OCI-LY1 (cell line): Measurements from ENCODE around the gene ZNF438.

Source experiments
- H2AFZ ChIP-seq: fragments of 200-600 bp; sonication (generic), shearing (Covaris generic); 2 replicates; pipeline ENCODE4 v1.6.0; 2014; ENCODE audit warnings: antibody characterized with exemption, mild to moderate bottlenecking, low read length
- H3F3A ChIP-seq: fragments of 200-600 bp; sonication (generic), shearing (Covaris generic); 2 replicates; pipeline ENCODE4 v1.6.0; 2014; ENCODE audit warnings: mild to moderate bottlenecking, antibody characterized with exemption, low read length, moderate library complexity; ENCODE audit not compliant: insufficient read depth
- H3K27ac ChIP-seq: fragments of 200-600 bp; sonication (generic); 2 replicates; pipeline ENCODE4 v1.5.1; 2014; ENCODE audit warnings: low read length, mixed run types, mild to moderate bottlenecking, low read depth; ENCODE audit not compliant: poor library complexity, severe bottlenecking
- H3K27me3 ChIP-seq: fragments of 200-600 bp; sonication (generic); 2 replicates; pipeline ENCODE4 v1.6.0; 2014; ENCODE audit warnings: antibody characterized with exemption, mild to moderate bottlenecking, low read length, moderate library complexity; ENCODE audit not compliant: insufficient read depth
- H3K36me3 ChIP-seq: fragments of 200-600 bp; sonication (generic); 2 replicates; pipeline ENCODE4 v1.6.1; 2014; ENCODE audit warnings: mild to moderate bottlenecking, antibody characterized with exemption, low read length, moderate library complexity, mixed read lengths; ENCODE audit not compliant: insufficient read depth
- H3K4me1 ChIP-seq: fragments of 200-600 bp; sonication (generic); 2 replicates; pipeline ENCODE4 v1.5.1; 2014; ENCODE audit warnings: mild to moderate bottlenecking, low read length, moderate library complexity; ENCODE audit not compliant: insufficient read depth, severe bottlenecking
- H3K4me2 ChIP-seq: fragments of 200-600 bp; sonication (generic), shearing (Covaris generic); 2 replicates; pipeline ENCODE4 v1.6.1; 2014; ENCODE audit warnings: low read length
- H3K4me3 ChIP-seq: fragments of 200-600 bp; sonication (generic); 2 replicates; pipeline ENCODE4 v1.5.1; 2014; ENCODE audit warnings: low read length, low read depth, mild to moderate bottlenecking, mixed read lengths; ENCODE audit not compliant: poor library complexity, severe bottlenecking
- H3K79me2 ChIP-seq: fragments of 200-600 bp; shearing (Covaris generic); 2 replicates; pipeline ENCODE4 v1.6.1; 2016; ENCODE audit warnings: mixed run types, low read length, mixed read lengths; ENCODE audit not compliant: insufficient read depth
- H3K9ac ChIP-seq: fragments of 200-600 bp; sonication (generic), shearing (Covaris generic); 2 replicates; pipeline ENCODE4 v1.6.1; 2014; ENCODE audit warnings: mild to moderate bottlenecking, low read length, mixed read lengths
- H3K9me2 ChIP-seq: fragments of 200-600 bp; sonication (generic), shearing (Covaris generic); 2 replicates; pipeline ENCODE4 v1.6.1; 2014; ENCODE audit warnings: low read depth, mild to moderate bottlenecking, low read length, mixed read lengths
- H3K9me3 ChIP-seq: fragments of 200-600 bp; shearing (Covaris generic); 2 replicates; pipeline ENCODE4 v1.6.1; 2014; ENCODE audit warnings: low read length, mixed read lengths
- H4K20me1 ChIP-seq: fragments of 200-600 bp; sonication (generic), shearing (Covaris generic); 2 replicates; pipeline ENCODE4 v1.6.0; 2016; ENCODE audit warnings: mild to moderate bottlenecking, low read length; ENCODE audit not compliant: insufficient read depth
- CTCF ChIP-seq: fragments of 200-600 bp; sonication (generic), shearing (Covaris generic); IDR thresholded peaks from 2 replicates; pipeline ENCODE4 v1.5.1; 2017; ENCODE audit warnings: mild to moderate bottlenecking, antibody characterized with exemption, low read length, moderate library complexity, mixed read lengths
- EZH2 ChIP-seq: fragments of 200-600 bp; sonication (generic), shearing (Covaris generic); IDR thresholded peaks from 2 replicates; pipeline ENCODE4 v1.8.0; 2017; ENCODE audit warnings: borderline replicate concordance, mixed run types, mild to moderate bottlenecking, antibody characterized with exemption, low read length, moderate library complexity, mixed read lengths

Gene ZNF438

DNA sequence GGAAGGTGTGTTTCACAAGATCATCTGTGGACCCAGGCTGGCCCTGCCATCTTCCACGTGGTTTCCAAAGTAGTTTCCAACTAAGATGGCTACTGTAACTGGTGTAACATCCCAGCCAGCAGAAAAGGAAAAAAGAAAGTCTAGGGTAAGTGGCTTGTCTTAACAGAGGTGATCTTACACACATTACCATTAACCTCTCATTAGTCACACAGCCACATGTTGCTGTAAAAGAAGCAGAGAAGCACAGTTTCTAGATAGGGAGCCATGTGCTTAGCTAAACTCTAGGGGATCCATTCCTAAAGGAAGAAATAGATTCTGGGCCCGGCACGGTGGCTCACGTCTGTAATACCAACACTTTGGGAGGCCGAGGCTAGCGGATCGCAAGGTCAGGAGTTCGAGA is 54.3 kb downstream of the ZNF438 start:
- H3K36me3 ChIP-seq: no peaks in the 10 kb centered on the region
- no peak overlapping the region for H3K27ac ChIP-seq
- H3F3A ChIP-seq: no peaks in the 10 kb centered on the region
- H3K4me1 ChIP-seq: no peaks in the 10 kb centered on the region
- H2AFZ ChIP-seq: no peak overlapping the region
- H4K20me1 ChIP-seq: no peaks in the 10 kb centered on the region
- no peaks in the 10 kb centered on the region for H3K9me2 ChIP-seq
- H3K9me3 ChIP-seq: no peaks in the 10 kb centered on the region
- H3K9ac ChIP-seq: no peak overlapping the region
- H3K4me2 ChIP-seq: no peak overlapping the region
- H3K79me2 ChIP-seq: no peaks in the 10 kb centered on the region
- no peak for TF ChIP-seq EZH2
- no peak for TF ChIP-seq CTCF
- H3K27me3 ChIP-seq: no peaks in the 10 kb centered on the region
- H3K4me3 ChIP-seq: no peak overlapping the region

GRCh38 chr10:30974773-30975415 is 56.8 kb downstream of the ZNF438 start:
- TF ChIP-seq EZH2 (no peak), CTCF (no peak)
- H3K9me3 ChIP-seq: no peaks in the 10 kb centered on the region

DNA sequence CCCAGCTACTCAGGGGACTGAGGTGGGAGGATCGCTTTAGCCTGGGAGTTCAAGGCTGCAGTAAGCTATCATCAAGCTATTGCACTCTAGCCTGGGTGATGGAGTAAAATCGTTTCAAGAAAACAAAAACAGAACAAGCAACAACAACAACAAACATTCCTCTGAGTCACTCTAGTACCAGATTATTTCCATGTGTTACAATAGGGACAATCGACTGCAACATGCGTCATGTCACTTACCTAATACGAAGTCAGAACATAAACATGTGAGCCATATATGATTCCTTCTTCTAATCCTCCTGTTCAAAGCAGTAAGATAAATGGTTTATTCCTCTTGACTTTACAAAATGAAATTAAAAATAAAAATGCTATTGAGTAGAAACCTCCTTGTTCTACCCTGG is 57.3 kb downstream of the ZNF438 start:
- Histone ChIP-seq H3K27me3 (no peaks in the 10 kb centered on the region), H3K9me3 (no peaks in the 10 kb centered on the region)
- TF ChIP-seq CTCF (no peak), EZH2 (no peak)

More at GRCh38 chr10:30974773-30975415, 56.8 kb downstream of the ZNF438 start:
- Histone ChIP-seq H3K4me2 (no peak overlapping the region), H3K27me3 (no peaks in the 10 kb centered on the region), H3K9ac (no peak overlapping the region), H4K20me1 (no peaks in the 10 kb centered on the region), H3K36me3 (no peaks in the 10 kb centered on the region), H3K27ac (no peak overlapping the region), H3K79me2 (no peaks in the 10 kb centered on the region), H3K4me1 (no peaks in the 10 kb centered on the region), H2AFZ (no peak overlapping the region), H3K9me2 (no peaks in the 10 kb centered on the region), H3K4me3 (no peak overlapping the region), H3F3A (no peaks in the 10 kb centered on the region)

More for the DNA sequence above, 57.3 kb downstream of the ZNF438 start:
- Histone ChIP-seq H3F3A (no peaks in the 10 kb centered on the region), H3K4me1 (no peaks in the 10 kb centered on the region), H3K36me3 (no peaks in the 10 kb centered on the region), H3K4me3 (no peak overlapping the region), H2AFZ (no peak overlapping the region), H3K4me2 (no peak overlapping the region), H3K79me2 (no peaks in the 10 kb centered on the region), H3K27ac (no peak overlapping the region), H3K9ac (no peak overlapping the region), H3K9me2 (no peaks in the 10 kb centered on the region), H4K20me1 (no peaks in the 10 kb centered on the region)
